Stimulated activated CD8-positive, alpha-beta memory T cell treated with anti-CD3 and anti-CD28 coated beads, Interleukin-4, amount 100 ng/mL, for 4 hours (primary cell): ENCODE results near the gene ARFGAP2.

ENCODE experiments used
- DNase-seq, 2 donors: peaks; one replicate each; pipeline ENCODE4 v3.0.0-alpha.2; 2020; ENCODE audit warnings: low read depth in 2 of 2, low spot score in 1 of 2

ARFGAP2 gene

DNA sequence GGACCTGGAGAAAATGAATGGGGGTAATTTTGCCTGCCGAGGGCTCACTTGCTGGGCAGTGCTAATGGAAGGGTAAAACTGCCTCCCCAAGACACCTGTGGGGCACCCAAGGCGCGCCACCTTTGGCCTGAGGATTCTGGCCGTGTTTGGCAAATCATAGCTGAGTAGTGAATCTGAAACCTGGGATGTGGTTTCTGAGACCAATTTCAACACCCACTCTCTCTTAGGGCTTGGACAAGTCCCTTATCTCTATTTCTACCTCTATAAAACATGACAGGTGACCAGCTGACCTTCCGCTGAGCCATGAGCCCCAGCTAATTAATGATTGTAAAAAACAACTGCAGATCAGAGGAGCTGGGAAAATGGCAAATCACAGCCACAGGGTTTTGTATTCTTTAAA lies 11.0 kb upstream of the ARFGAP2 start:
- DNase-seq = no peak

DNA sequence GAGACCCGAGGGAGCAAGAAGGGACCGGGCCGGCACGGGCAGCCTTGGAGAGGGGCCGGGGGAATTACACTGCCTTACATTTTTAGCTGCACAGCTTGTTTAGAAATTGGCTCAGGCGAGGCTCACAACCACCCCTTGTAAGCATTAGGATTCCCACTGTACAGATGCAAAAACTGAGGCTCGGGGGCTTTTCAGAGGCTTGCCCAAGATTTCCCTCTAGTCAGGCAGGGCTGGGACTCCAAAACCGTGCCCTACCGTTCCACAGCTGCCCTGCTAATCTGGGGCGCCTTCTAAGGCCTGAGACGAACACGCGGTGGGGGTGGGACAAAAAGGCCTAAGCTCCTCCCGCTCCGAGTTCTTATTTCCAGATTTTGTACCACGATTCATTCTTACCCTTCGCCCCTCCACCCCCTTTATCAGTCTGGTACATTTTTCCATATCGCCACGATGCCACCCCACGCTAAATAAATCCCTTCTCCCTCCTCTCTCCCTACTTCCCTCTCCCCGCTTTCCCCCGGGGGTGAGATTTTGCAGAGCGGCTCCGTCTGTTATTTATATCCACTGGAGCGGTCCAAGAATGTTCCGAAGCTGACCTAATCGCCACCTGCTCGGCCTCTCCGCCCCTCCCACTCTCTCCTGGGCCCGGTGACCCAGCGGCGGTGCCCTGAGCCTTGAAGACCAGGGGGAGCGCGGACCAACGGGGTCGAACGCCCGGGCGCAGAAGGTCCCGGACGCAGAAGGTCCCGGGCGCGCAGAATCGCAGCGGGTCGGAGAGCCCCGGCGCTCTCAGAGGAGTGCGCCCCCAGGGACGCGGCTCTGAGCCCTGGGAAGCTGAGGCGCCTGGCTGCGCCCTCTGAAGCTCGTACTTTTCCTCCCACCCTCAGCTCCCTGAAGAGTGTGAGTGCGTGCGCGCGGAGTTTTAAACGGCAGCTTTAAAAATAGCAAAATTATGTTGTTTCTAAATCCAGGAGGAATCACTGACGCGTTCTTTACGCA lies 10.3 kb upstream of the ARFGAP2 start:
- peak in 1 of 2 donors; percentile 35 for DNase-seq

DNA sequence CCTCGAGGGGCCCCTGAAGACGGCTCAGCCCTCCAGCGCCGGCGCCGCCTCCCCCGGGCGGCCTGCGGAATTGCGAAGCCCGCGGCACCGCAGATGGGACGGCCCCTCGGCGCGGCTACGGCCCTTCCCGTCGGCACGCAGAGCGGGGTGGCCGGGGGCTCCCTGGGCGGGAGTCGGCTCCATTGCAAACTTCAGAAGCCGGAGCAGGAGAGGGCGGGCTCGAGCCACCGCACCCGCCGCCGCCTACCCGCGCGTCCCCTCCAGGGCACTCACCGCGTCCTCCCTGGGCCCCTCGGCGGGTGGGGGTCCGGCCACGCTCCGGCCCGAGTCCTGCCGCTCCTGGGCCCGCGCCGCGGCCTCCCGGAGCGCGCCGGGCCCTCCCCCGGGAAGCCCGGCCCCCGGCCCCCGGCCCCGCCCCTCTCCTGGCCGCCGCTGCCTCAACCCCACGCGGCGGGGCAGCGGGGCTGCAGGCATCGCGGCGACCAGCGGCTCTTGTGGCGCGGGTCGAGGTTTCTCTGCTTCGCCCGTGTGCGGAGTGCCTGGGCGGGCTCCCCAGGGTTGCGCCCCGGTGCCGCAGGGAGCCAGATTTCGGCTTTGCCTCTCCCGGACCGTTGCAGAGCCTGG lies 9.5 kb upstream of the ARFGAP2 start, which contains the start of gene PACSIN3:
Gene PACSIN3 (minus strand): TSS at position 359 of the 624 bp plus-strand sequence. CDS start 3,707 bp downstream, outside the sequence.
- DNase-seq = no peak

DNA sequence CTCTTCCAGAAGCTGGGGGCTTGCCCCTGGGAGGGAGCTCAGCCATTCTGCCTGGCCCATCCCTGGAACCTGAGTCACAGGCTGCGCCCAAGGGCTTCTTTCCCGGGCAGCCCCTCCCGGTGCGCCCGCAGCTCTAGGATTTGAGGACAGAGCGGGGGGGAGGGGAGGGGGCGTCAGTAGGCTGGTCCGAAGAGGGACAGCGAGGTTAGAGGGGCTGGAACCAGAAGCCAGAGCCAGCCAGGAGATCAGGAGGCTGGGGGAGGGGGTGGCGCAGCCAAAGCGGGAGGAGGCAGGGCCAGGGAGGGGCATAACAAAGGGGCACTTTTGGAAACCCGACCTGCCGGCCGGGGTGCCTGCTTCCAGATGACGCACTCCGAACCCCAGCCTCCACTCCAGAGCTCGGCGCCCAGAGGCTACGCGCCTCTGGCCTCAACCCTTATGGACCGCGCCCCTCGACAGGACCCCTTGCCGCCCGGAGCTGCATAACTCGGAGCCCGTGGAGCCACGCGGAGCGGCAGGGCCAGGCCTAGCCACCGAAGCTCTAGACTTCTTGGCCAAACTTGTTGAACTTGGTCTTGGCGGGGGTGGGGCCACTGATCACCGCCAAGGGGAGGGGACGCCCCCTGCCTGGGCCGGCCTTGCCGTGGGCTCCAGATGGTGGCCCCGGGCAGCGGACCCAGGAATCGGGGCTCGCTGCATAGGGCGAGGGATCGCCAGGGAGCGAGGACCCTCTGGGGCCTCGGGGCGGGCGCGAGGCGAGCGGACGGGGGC lies 8.8 kb upstream of the ARFGAP2 start:
- DNase-seq = no peak

DNA sequence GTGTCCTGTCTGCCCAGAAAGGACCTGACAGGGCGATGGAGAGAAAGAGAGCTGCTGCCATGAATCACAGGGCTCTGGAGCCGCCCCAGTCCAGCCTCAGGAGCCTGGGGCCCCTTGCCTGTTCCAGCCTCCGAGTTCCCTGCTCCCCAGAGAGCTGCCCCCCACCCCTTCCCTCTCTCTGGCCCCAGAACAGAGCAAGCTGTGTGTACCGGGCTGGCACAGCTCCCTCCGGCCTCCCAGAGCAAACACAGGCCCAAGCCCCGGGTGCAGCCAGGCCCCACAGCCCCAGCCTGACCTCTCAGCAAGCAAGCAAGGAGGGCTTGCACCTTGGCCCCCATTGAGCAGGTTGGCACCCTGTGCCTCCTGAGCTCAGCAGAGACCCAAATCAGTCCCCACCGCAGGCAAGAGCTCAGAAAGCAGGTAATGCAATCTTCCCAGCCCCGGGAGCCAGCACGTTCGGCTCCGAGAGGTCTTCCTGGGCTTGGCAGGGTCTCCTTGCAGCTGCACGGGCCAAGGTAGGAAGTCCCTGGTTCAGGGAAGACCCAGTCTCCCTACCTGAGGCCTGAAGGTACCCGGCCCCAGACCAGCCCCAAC lies 8.1 kb upstream of the ARFGAP2 start:
- no peak for DNase-seq

DNA sequence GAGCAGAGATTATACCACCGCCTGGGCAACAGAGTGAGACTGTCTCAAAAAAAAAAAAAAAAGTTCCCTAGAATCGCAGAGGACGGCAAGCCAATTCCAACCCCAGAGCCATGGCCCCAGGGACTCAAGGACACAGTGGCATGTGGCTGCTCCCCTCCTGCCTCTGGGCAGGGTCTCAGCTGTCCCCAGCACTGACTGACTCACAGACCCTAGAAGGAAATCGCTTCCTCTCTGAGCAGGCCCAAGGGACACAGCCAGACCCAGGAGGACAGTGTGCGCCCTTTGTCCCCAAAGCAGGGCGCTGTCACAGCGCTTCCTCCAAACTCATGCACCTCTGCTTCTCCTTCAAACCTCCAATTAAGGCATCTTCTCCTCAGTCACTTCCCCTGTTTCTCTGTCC lies 7.3 kb upstream of the ARFGAP2 start:
- DNase-seq = no peak

DNA sequence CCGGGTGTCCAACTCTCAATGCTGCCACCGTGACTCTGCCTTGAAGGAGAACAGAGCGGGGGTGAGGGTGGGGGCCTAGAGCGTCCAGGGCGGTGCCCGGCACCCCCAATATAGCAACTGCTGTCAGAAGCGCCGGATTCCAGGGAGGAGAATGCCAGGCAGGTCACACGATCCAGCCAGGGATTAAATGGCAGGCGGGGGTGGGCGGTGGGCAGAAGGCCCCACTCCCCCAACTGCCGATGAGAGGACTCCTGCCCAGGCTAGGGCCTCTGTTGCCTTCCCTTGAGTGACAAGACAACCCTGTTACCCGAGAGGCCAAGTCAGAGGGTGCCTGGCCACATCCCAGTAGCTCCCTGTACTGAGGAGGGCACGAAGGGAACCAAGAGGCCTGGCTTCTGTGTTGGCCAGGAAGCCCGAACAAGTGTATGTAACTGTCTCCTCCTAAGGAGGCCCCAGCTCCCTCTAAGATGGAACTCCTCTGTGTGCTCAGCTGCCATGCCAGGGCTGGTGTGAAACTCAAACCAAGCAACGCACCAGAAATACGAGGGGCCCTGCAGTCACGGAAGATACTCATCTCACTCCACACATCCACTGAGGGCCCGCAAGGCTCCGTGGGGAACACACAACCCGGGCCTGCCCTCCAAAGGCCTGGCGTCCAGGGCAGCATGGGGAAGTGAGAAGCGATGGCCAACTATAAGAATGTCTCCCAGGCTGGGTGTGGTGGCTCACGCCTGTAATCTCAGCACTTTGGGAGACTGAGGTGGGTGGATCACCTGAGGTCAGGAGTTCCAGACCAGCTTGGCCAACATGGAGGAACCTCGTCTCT lies 6.6 kb upstream of the ARFGAP2 start:
- DNase-seq = no peak

DNA sequence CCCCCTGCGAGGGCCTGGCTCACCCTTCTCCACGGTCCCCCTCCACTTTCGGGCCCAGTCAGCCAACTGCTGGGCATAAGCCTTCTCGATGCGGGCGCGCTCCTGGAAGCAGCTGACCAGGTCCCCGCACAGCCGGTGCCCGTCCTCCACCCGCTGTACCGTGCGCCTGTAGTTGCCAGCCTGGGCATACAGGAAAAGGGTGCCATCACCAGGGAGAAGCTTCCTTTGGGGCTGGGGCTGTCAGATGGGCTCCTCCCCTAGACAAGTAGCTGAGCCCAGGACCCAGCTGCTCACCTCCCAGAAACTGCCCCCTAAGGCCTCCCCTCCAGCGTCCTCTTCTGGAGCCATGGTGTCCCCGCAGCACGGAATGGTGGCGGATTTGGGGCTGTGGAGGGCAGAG lies 5.7 kb upstream of the ARFGAP2 start:
- no peak for DNase-seq

DNA sequence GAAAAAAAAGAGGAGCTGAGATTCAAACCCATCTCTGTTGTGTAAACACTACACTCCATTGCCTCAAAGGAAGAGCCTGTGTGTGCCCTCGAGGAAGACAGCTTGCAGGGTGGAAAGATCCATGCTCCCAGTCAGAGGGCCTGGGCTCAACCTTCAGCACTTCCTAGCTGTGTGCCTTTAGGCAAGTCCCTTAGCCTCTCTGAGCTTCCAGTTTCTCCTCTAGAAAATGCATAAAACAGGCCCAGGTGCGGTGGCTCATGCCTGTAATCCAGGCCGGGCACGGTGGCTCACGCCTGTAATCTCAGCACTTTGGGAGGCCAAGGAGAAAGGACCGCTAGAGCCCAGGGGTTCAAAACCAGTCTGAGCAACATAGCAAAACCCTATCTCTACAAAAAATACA lies 4.6 kb upstream of the ARFGAP2 start:
- no peak for DNase-seq

DNA sequence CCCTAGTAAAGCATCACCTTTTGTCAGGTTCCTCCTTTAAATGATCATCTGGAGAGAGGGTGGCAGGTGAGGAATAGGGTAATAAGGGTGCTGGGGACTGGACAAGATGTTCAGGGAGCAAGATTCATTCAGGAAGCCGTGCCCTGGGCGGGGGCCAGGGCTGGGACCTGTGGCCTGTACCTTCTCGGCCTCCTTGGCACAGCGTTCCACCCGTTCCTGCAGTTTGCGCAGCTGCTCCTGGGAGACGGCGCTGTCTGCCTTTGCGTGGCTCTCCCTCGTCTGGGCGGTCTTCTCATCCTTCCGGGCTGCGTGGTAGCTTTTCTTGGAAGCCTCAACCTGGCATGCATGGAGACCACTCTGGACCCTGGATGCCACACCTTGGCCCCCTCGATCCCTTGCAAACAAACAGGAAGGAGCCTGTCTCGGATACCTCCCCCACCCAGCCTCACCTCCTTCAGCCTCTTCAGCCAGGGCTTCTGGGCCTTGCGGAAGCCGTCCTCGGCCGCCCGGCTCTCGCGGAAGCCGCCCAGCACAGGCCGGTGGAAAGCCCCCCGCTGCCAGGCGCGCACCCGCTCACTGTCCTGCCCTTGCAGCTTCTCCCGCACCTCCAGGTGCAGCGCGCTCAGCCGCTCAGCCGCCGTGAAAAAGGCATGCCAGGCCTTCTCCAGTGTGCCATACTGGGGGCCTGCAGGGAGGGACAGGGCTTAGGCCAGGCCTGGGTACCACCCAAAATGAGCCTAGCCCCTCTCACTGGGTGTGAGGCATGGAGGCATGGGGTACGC lies 3.5 kb upstream of the ARFGAP2 start:
- DNase-seq = no peak

DNA sequence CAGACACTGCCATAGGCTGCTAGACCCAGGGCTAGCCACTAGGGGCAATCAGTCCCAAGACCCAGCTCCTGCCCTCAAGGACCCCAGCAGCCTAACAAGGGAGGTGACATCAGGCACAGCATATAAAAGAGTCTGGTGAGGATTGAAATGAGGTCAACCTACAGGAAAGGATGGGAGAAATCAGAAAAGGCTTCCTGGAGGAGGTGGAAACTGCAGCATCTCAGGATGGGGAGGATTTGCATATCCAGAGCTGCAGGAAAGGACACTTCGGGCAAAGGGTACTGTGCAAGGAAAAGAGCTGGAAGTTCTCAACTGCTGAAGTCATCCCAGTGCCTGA lies 2.9 kb upstream of the ARFGAP2 start:
- DNase-seq = no peak

DNA sequence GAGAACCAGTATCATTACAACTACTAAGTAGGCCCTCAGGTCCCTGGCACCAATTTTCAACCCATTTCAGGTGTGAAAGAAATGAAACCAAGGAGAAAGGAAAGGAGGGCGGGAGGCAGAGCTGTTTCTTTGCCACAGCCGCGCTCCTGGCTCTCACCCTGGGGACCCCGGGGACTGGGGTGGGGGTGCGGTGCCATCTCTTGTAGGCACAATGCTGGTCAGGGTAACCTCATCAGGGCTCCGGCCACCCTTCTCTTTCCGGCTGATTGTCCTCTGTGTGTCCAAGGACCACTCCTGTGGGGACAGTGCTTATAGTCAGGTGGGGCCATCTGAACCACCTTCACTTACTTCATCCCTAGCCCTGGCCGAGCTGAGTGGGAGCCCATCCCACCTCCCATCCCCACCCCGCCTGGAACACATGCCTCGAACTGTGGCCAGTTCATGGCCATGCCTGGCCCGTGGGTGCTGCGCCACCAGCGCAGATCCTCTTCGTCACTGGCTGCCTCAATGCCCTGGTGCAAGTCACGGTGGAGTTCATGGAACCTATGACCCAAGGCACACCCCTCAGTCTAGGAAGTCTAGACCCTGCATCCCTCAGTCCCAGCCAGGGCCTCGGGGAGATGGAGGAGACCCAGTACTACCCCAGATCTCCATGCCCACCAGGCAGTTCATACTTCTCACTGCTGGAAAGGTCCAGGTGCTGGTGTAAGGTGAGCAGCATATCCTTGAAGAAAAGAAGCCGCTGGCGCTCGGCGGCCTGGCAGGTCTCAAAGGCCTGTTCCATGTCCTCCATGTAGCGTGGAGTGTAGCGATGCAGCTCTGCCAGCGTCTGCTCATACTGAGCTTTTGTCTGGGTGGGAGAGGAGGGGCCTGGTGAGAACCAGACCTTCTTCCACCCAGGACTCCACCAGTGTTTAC lies 2.3 kb upstream of the ARFGAP2 start:
- no peak for DNase-seq

DNA sequence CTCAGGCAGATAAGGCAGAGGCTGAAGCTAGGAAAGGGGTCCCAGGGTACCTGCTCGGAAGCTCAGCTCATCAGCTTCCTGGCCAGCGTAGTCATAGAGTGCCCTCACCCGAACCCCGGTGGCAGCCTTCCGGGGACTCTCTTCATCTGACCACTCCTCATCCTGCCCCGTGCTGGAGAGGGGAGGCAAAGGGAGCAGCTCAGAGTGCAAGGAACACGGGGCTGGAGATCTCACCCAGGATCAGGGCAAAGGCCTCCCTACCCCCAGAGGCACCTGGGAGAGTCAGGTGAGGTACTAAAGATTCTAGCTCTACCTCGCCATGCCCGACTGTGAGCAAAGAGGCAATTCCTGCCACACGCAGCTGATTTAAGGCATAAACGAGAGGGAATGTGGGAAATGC lies 1.6 kb upstream of the ARFGAP2 start:
- no peak for DNase-seq

DNA sequence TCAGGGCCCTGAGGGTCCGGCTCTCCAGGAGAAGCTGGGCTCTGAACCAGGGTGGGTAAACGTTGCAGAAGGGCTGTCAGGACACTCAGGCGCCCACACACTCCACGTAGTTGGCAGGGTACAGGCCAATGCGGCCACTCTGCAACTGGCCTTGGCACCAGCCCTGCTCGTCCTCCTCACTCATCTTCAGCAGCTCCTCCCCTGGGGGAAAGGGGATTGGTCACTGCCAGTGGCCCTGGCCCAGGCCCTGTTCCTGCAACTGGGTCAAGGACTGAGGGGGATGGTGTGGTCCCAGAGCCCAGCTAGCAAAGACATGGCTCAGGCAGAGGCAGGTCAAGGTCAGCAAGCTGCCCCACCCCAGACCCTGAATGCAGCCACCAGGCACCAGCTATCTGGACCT lies 1.2 kb upstream of the ARFGAP2 start:
- no peak for DNase-seq

DNA sequence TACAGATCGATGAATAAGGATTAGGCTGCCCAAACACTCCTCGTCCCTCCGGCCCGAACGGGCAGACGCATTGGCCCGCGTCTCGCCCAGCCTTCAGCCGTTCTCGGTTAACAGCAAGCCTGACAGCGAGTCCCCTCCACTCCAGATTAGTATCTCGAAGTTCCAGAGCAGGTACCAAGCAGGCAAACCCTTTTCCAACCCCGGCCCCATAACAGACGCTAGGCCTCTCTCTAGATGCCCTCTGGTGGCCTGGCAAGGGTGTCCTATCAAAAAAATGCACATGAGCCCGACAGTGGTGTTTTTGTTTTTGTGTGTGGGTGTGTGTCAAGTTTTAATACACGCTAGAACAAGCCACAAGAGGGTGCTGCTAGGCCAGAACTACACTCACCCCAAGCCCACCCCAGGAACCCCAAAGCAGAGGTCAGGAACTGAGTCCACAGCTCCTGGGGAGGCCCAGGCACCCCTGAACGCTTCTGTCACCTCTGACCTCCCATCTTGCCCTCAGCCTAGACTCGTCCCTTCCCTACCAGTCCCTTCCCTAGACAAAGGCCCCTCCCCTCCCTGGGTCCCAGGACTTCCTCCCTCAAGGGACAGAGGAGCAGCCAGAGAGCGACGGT lies 658 bp upstream of the ARFGAP2 start:
- peak; percentile 38 to 53 for DNase-seq

DNA sequence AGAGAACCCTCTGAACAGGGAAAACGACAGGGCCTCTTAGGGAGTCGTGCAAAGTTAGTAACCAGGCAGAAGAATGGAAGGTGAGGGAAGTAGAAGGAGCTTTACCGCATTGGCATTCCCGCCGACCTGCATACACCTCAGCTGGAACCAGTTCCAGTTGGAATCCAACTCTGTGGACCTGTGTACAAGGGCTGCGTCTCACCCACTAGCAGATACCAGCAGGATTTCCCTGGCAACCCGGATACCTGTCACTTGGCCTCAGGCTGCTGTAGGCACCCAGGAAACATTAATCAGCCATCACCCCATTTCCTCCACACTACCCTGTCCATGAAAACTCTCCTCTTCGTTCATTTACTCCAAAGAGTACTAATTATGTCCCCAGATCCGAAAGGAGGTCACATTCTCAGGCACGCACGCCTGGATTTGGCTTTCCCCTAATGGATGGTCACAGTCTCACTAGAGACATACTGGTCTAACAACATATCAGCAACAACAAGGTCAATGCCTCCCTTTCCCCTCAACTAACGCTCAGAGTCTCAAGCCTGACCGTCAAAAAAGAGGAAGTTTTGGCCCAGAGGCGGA lies 842 bp downstream of the ARFGAP2 start:
- DNase-seq = no peak

DNA sequence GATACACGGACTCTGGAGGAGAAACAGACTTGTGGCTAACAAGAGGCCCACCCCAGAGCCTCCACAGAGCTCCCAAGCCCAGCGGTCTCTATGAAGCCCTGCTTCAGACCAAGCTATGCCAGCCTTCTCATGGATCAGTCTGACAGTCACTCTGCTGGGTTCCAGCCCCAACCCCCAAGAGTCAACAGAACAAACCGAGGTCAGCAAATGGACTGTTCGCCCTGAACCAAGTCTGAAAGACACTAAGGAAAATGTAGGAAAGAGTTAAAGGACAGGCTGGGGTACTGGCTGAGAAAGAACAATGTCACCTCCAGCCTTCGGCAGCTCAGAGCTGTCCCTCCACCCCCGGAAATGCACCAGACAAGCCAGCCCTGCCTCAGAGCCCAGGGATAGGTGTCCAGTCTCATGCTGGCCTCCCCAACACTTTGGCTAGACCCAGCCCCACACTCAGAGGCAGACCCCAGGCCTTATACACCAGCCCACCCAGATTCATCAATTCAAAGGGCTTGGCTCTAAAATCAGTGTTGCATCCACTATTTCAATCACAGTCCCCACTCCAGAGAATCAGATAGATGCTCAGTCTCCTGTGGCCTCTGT lies 3.8 kb downstream of the ARFGAP2 start:
- DNase-seq = no peak
